IMR-90 (cell line): Measurements from ENCODE around the gene BMP4. TPM values are rescaled to one million over a fixed set of nuclear protein-coding genes. Genes with fewer than 3 reads are reported as not detected.

Experiments
- ATAC-seq: fragments of 200-7000 bp; cut with Tn5 transposase; 2 replicates; pipeline ENCODE4 v1.9.1; 2020; ENCODE audit warnings: low read depth, mild to moderate bottlenecking, moderate library complexity
- BruUV-seq: library from RNA; stranded (reverse); fragments of 400-500 nt; replicated peaks from 2 replicates; lab custom pipeline; 2021; lab: Mats Ljungman, UMichigan
- CTCF ChIA-PET: fragments of 300-600 bp; formaldehyde crosslinking; extraction: SDS; loops from one replicate; lab custom pipeline; 2021; ENCODE audit warnings: antibody characterized with exemption; lab: Yijun Ruan, JAX
- POLR2A ChIA-PET: fragments of 300-600 bp; sonication (Branson Sonifier 250); formaldehyde crosslinking; loops from one replicate; lab custom pipeline; 2022; ENCODE audit warnings: antibody characterized with exemption; ENCODE audit not compliant: unreplicated experiment; lab: Charles Lee
- DNase-seq: peaks from one replicate; pipeline ENCODE4 v3.0.0; 2013
- H2AFZ ChIP-seq: replicated peaks from 2 replicates; pipeline ENCODE3; 2013; ENCODE audit warnings: low read length, mild to moderate bottlenecking; ENCODE audit not compliant: poor library complexity
- H2AK5ac ChIP-seq: 2 replicates; pipeline ENCODE4 v1.6.1; 2013; ENCODE audit warnings: low read depth, low read length, inconsistent platforms
- H2AK9ac ChIP-seq: replicated peaks from 2 replicates; pipeline ENCODE3; 2013; ENCODE audit warnings: mild to moderate bottlenecking, low read depth, low read length, moderate library complexity; ENCODE audit not compliant: poor library complexity
- H2BK120ac ChIP-seq: 2 replicates; pipeline ENCODE4 v1.6.1; 2013; ENCODE audit warnings: low read depth, low read length, inconsistent platforms
- H2BK15ac ChIP-seq: 3 replicates; pipeline ENCODE4 v1.6.1; 2013; ENCODE audit warnings: low read depth, low read length, inconsistent platforms
- H2BK20ac ChIP-seq: 2 replicates; pipeline ENCODE4 v1.6.1; 2013; ENCODE audit warnings: low read depth, mild to moderate bottlenecking, inconsistent platforms, low read length, moderate library complexity
- H2BK5ac ChIP-seq: 2 replicates; pipeline ENCODE4 v1.6.1; 2013; ENCODE audit warnings: mild to moderate bottlenecking, low read depth, low read length, inconsistent platforms; ENCODE audit not compliant: poor library complexity, severe bottlenecking
- H3K14ac ChIP-seq: replicated peaks from 2 replicates; pipeline ENCODE4 v1.6.1; 2013; ENCODE audit warnings: low read depth, low read length, inconsistent platforms
- H3K18ac ChIP-seq: 2 replicates; pipeline ENCODE4 v1.6.1; 2013; ENCODE audit warnings: low read depth, low read length, control low read depth
- H3K23ac ChIP-seq: 2 replicates; pipeline ENCODE4 v1.6.1; 2013; ENCODE audit warnings: low read depth, low read length, inconsistent platforms
- H3K27ac ChIP-seq: 2 replicates; pipeline ENCODE4 v1.5.1; 2013; ENCODE audit warnings: mild to moderate bottlenecking, control low read depth, low read length; ENCODE audit not compliant: insufficient read depth
- H3K27me3 ChIP-seq: 2 replicates; pipeline ENCODE4 v1.6.1; 2013; ENCODE audit warnings: low read length; ENCODE audit not compliant: control insufficient read depth, insufficient read depth
- H3K36me3 ChIP-seq: 2 replicates; pipeline ENCODE4 v1.6.1; 2013; ENCODE audit warnings: low read length, mixed read lengths; ENCODE audit not compliant: control insufficient read depth, insufficient read depth
- H3K4ac ChIP-seq: 2 replicates; pipeline ENCODE4 v1.6.1; 2013; ENCODE audit warnings: low read depth, low read length, inconsistent platforms
- H3K4me1 ChIP-seq: 2 replicates; pipeline ENCODE4 v1.6.1; 2013; ENCODE audit warnings: low read length, mixed read lengths; ENCODE audit not compliant: control insufficient read depth, insufficient read depth
- H3K4me2 ChIP-seq: 2 replicates; pipeline ENCODE4 v1.6.1; 2013; ENCODE audit warnings: low read depth, mild to moderate bottlenecking, control low read depth, low read length, moderate library complexity
- H3K4me3 ChIP-seq: 2 replicates; pipeline ENCODE4 v1.5.1; 2013; ENCODE audit warnings: low read depth, mild to moderate bottlenecking, control low read depth, low read length, moderate library complexity; ENCODE audit not compliant: insufficient read depth
- H3K56ac ChIP-seq: 2 replicates; pipeline ENCODE4 v1.6.1; 2013; ENCODE audit warnings: low read length, inconsistent platforms; ENCODE audit not compliant: insufficient read depth; ENCODE audit errors: extremely low read depth
- H3K79me1 ChIP-seq, 2 experiments: 2 replicates each; pipeline ENCODE4 v1.6.1; 2013; ENCODE audit warnings: low read length in 2 of 2, inconsistent platforms in 1 of 2, low read depth in 1 of 2
- H3K9ac ChIP-seq: 2 replicates; pipeline ENCODE4 v1.6.1; 2013; ENCODE audit warnings: low read depth, low read length, control low read depth
- H3K9me1 ChIP-seq: 2 replicates; pipeline ENCODE4 v1.6.1; 2013; ENCODE audit warnings: low read length, inconsistent platforms; ENCODE audit not compliant: insufficient read depth
- H3K9me3 ChIP-seq: 2 replicates; pipeline ENCODE4 v1.6.1; 2013; ENCODE audit warnings: low read length; ENCODE audit not compliant: control insufficient read depth, insufficient read depth
- H4K20me1 ChIP-seq: 2 replicates; pipeline ENCODE4 v1.6.1; 2013; ENCODE audit warnings: low read length, inconsistent platforms; ENCODE audit not compliant: insufficient read depth
- H4K5ac ChIP-seq: 2 replicates; pipeline ENCODE4 v1.6.1; 2013; ENCODE audit warnings: mild to moderate bottlenecking, low read depth, low read length, control low read depth
- H4K8ac ChIP-seq, 2 experiments: 2 replicates each; pipeline ENCODE4 v1.6.1; 2013; ENCODE audit warnings: low read depth in 2 of 2, low read length in 2 of 2, control low read depth in 1 of 2, inconsistent platforms in 1 of 2
- H4K91ac ChIP-seq: 2 replicates; pipeline ENCODE4 v1.6.1; 2013; ENCODE audit warnings: low read depth, low read length, inconsistent platforms; ENCODE audit not compliant: insufficient read depth
- CEBPB ChIP-seq: IDR thresholded peaks from 2 replicates; pipeline ENCODE4 v1.6.1; 2012; ENCODE audit warnings: low read depth, low read length, improper control_type of control experiment
- FOS ChIP-seq: fragments of 150-350 bp; IDR thresholded peaks from 2 replicates; pipeline ENCODE4 v1.6.1; 2016; ENCODE audit warnings: low read depth, low read length
- MAZ ChIP-seq: IDR thresholded peaks from 2 replicates; pipeline ENCODE4 v1.6.1; 2012; ENCODE audit warnings: low read depth, mild to moderate bottlenecking, low read length, improper control_type of control experiment, moderate library complexity, borderline replicate concordance
- MXI1 ChIP-seq: IDR thresholded peaks from 2 replicates; pipeline ENCODE4 v1.6.1; 2012; ENCODE audit warnings: low read depth, mild to moderate bottlenecking, low read length, moderate library complexity, borderline replicate concordance
- POLR2A ChIP-seq: IDR thresholded peaks from 2 replicates; pipeline ENCODE4 v1.6.1; 2012; ENCODE audit warnings: mild to moderate bottlenecking, low read depth, low read length
- RAD21 ChIP-seq: IDR thresholded peaks from 2 replicates; pipeline ENCODE4 v1.6.1; 2012; ENCODE audit warnings: low read length, improper control_type of control experiment
- RCOR1 ChIP-seq: IDR thresholded peaks from 2 replicates; pipeline ENCODE4 v1.6.1; 2012; ENCODE audit warnings: mild to moderate bottlenecking, low read length, improper control_type of control experiment; ENCODE audit not compliant: insufficient replicate concordance
- RFX5 ChIP-seq: IDR thresholded peaks from 2 replicates; pipeline ENCODE4 v1.8.0; 2012; ENCODE audit warnings: low read depth, mild to moderate bottlenecking, low read length, moderate library complexity
- WGBS, 2 experiments: methylation state at CpG; one replicate each; pipeline versions ENCODE4 v1.1.5 to v1.1.7; 2013; ENCODE audit warnings: missing lambda C conversion rate in 2 of 2; ENCODE audit not compliant: insufficient read length in 1 of 2; ENCODE audit errors: extremely low coverage in 2 of 2; 5-methylcytosine and 5-hydroxymethylcytosine counted together
- dilution Hi-C: fragments of 300-500 bp; cut with HindIII; formaldehyde crosslinking; loops from one replicate; pipeline ENCODE4 v1.14.3; 2018; ENCODE audit warnings: low sequenced_read_pairs; ENCODE audit not compliant: unreplicated experiment
- in situ Hi-C: fragments of 300-500 bp; cut with MboI; formaldehyde crosslinking; loops from 3 replicates; pipeline ENCODE4 v1.14.3; 2019; ENCODE audit warnings: low sequenced_read_pairs, inconsistent platforms, mixed read lengths
- intact Hi-C: fragments of 100-400 bp; cut with micrococcal nuclease; formaldehyde crosslinking; loops from 2 replicates; pipeline ENCODE4 v1.10.0; 2022
- polyA plus RNA-seq, 3 experiments: library from polyadenylated mRNA; depleted of rRNA; stranded (reverse); fragments of >200 nt; gene quantifications; 2 replicates each; pipeline ENCODE4 v1.2.3, GENCODE V29; 2012; ENCODE audit warnings: low replicate concordance in 1 of 3
- total RNA-seq: library from RNA; depleted of rRNA; stranded (reverse); fragments of >200 nt; gene quantifications from 2 replicates; pipeline ENCODE4 v1.2.3, GENCODE V29; 2012

BMP4 gene
- total and polyA plus RNA-seq, 2 of the 4 experiments (the other 2 are of a cell fraction) = 3.4 to 4.2 TPM

DNA sequence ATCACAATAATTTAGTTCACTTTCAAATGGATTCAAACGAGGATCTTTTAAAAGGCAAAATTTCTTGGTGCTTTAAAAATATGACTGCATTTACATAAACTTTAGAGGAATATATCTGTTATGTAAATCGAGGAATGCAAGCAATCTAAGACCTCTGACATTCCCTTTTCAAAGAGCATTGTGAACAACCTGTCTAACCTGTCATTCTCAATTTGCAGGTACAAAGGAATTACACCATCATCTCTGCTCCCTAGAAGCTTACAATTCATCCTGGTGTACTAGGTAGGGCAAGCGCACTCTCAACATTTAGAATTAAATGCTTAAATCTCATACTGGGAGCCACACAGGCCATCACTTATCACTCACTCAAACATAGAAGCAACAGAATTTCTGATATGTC, 35.6 kb downstream of the BMP4 start:
- Histone ChIP-seq H3K18ac (no peak overlapping the region), H4K91ac (no peak overlapping the region), H3K4me1 (peaks cover 8% of the 10 kb centered on the region), H3K4ac (no peak overlapping the region), H2BK5ac (no peak overlapping the region), H3K79me1 (no peaks in the 10 kb centered on the region), H3K36me3 (no peaks in the 10 kb centered on the region), H4K5ac (no peak overlapping the region), H3K27me3 (no peaks in the 10 kb centered on the region; the same call in 1 of the 2 replicates), H3K27ac (no peak overlapping the region), H3K4me2 (no peak overlapping the region), H4K8ac (no peak overlapping the region), H2AFZ (no peak overlapping the region), H3K9me3 (no peaks in the 10 kb centered on the region), H2BK120ac (no peak overlapping the region), H3K23ac (no peak overlapping the region), H3K9me1 (peaks cover 10% of the 10 kb centered on the region), H2AK5ac (no peak overlapping the region), H3K14ac (no peak overlapping the region), H4K20me1 (no peaks in the 10 kb centered on the region), H3K9ac (no peak overlapping the region), H3K4me3 (no peak overlapping the region), H2AK9ac (no peak overlapping the region), H2BK15ac (no peak overlapping the region), H2BK20ac (no peak overlapping the region), H3K56ac (no peak overlapping the region)
- CTCF ChIA-PET = no interaction called here
- in situ Hi-C loops (no loop called here), dilution Hi-C loops (no loop called here), intact Hi-C loops (no loop called here)
- POLR2A ChIA-PET = no interaction called here
- no peak for ATAC-seq
- no peak for TF ChIP-seq RAD21
- no peak for TF ChIP-seq POLR2A
- TF ChIP-seq FOS = no peak
- no peak for TF ChIP-seq RCOR1
- no peak for TF ChIP-seq CEBPB
- no peak for TF ChIP-seq RFX5
- no peak for TF ChIP-seq MXI1
- no peak for TF ChIP-seq MAZ
- DNase-seq = no peak
- WGBS, 2 experiments = 67% methylated on average over 1 of the region's 3 CpGs; no CpG with 5 or more reads in 1 of the 2 experiments
- BruUV-seq = no TSS peak
